IMR-90 (cell line): ENCODE data around the gene PRKN. TPM values are rescaled to one million over a fixed set of nuclear protein-coding genes. Genes with fewer than 3 reads are reported as not detected.

Source experiments
- ATAC-seq: fragments of 200-7000 bp; cut with Tn5 transposase; 2 replicates; pipeline ENCODE4 v1.9.1; 2020; ENCODE audit warnings: low read depth, mild to moderate bottlenecking, moderate library complexity
- BruUV-seq: library from RNA; stranded (reverse); fragments of 400-500 nt; replicated peaks from 2 replicates; lab custom pipeline; 2021; lab: Mats Ljungman, UMichigan
- CTCF ChIA-PET: fragments of 300-600 bp; formaldehyde crosslinking; extraction: SDS; loops from one replicate; lab custom pipeline; 2021; ENCODE audit warnings: antibody characterized with exemption; lab: Yijun Ruan, JAX
- POLR2A ChIA-PET: fragments of 300-600 bp; sonication (Branson Sonifier 250); formaldehyde crosslinking; loops from one replicate; lab custom pipeline; 2022; ENCODE audit warnings: antibody characterized with exemption; ENCODE audit not compliant: unreplicated experiment; lab: Charles Lee
- DNase-seq: peaks from one replicate; pipeline ENCODE4 v3.0.0; 2013
- H2AFZ ChIP-seq: replicated peaks from 2 replicates; pipeline ENCODE3; 2013; ENCODE audit warnings: low read length, mild to moderate bottlenecking; ENCODE audit not compliant: poor library complexity
- H2AK5ac ChIP-seq: 2 replicates; pipeline ENCODE4 v1.6.1; 2013; ENCODE audit warnings: low read depth, low read length, inconsistent platforms
- H2AK9ac ChIP-seq: replicated peaks from 2 replicates; pipeline ENCODE3; 2013; ENCODE audit warnings: mild to moderate bottlenecking, low read depth, low read length, moderate library complexity; ENCODE audit not compliant: poor library complexity
- H2BK120ac ChIP-seq: 2 replicates; pipeline ENCODE4 v1.6.1; 2013; ENCODE audit warnings: low read depth, low read length, inconsistent platforms
- H2BK15ac ChIP-seq: 3 replicates; pipeline ENCODE4 v1.6.1; 2013; ENCODE audit warnings: low read depth, low read length, inconsistent platforms
- H2BK20ac ChIP-seq: 2 replicates; pipeline ENCODE4 v1.6.1; 2013; ENCODE audit warnings: low read depth, mild to moderate bottlenecking, inconsistent platforms, low read length, moderate library complexity
- H2BK5ac ChIP-seq: 2 replicates; pipeline ENCODE4 v1.6.1; 2013; ENCODE audit warnings: mild to moderate bottlenecking, low read depth, low read length, inconsistent platforms; ENCODE audit not compliant: poor library complexity, severe bottlenecking
- H3K14ac ChIP-seq: replicated peaks from 2 replicates; pipeline ENCODE4 v1.6.1; 2013; ENCODE audit warnings: low read depth, low read length, inconsistent platforms
- H3K18ac ChIP-seq: 2 replicates; pipeline ENCODE4 v1.6.1; 2013; ENCODE audit warnings: low read depth, low read length, control low read depth
- H3K23ac ChIP-seq: 2 replicates; pipeline ENCODE4 v1.6.1; 2013; ENCODE audit warnings: low read depth, low read length, inconsistent platforms
- H3K27ac ChIP-seq: 2 replicates; pipeline ENCODE4 v1.5.1; 2013; ENCODE audit warnings: mild to moderate bottlenecking, control low read depth, low read length; ENCODE audit not compliant: insufficient read depth
- H3K27me3 ChIP-seq: 2 replicates; pipeline ENCODE4 v1.6.1; 2013; ENCODE audit warnings: low read length; ENCODE audit not compliant: control insufficient read depth, insufficient read depth
- H3K36me3 ChIP-seq: 2 replicates; pipeline ENCODE4 v1.6.1; 2013; ENCODE audit warnings: low read length, mixed read lengths; ENCODE audit not compliant: control insufficient read depth, insufficient read depth
- H3K4ac ChIP-seq: 2 replicates; pipeline ENCODE4 v1.6.1; 2013; ENCODE audit warnings: low read depth, low read length, inconsistent platforms
- H3K4me1 ChIP-seq: 2 replicates; pipeline ENCODE4 v1.6.1; 2013; ENCODE audit warnings: low read length, mixed read lengths; ENCODE audit not compliant: control insufficient read depth, insufficient read depth
- H3K4me2 ChIP-seq: 2 replicates; pipeline ENCODE4 v1.6.1; 2013; ENCODE audit warnings: low read depth, mild to moderate bottlenecking, control low read depth, low read length, moderate library complexity
- H3K4me3 ChIP-seq: 2 replicates; pipeline ENCODE4 v1.5.1; 2013; ENCODE audit warnings: low read depth, mild to moderate bottlenecking, control low read depth, low read length, moderate library complexity; ENCODE audit not compliant: insufficient read depth
- H3K56ac ChIP-seq: 2 replicates; pipeline ENCODE4 v1.6.1; 2013; ENCODE audit warnings: low read length, inconsistent platforms; ENCODE audit not compliant: insufficient read depth; ENCODE audit errors: extremely low read depth
- H3K79me1 ChIP-seq, 2 experiments: 2 replicates each; pipeline ENCODE4 v1.6.1; 2013; ENCODE audit warnings: low read length in 2 of 2, inconsistent platforms in 1 of 2, low read depth in 1 of 2
- H3K9ac ChIP-seq: 2 replicates; pipeline ENCODE4 v1.6.1; 2013; ENCODE audit warnings: low read depth, low read length, control low read depth
- H3K9me1 ChIP-seq: 2 replicates; pipeline ENCODE4 v1.6.1; 2013; ENCODE audit warnings: low read length, inconsistent platforms; ENCODE audit not compliant: insufficient read depth
- H3K9me3 ChIP-seq: 2 replicates; pipeline ENCODE4 v1.6.1; 2013; ENCODE audit warnings: low read length; ENCODE audit not compliant: control insufficient read depth, insufficient read depth
- H4K20me1 ChIP-seq: 2 replicates; pipeline ENCODE4 v1.6.1; 2013; ENCODE audit warnings: low read length, inconsistent platforms; ENCODE audit not compliant: insufficient read depth
- H4K5ac ChIP-seq: 2 replicates; pipeline ENCODE4 v1.6.1; 2013; ENCODE audit warnings: mild to moderate bottlenecking, low read depth, low read length, control low read depth
- H4K8ac ChIP-seq, 2 experiments: 2 replicates each; pipeline ENCODE4 v1.6.1; 2013; ENCODE audit warnings: low read depth in 2 of 2, low read length in 2 of 2, control low read depth in 1 of 2, inconsistent platforms in 1 of 2
- H4K91ac ChIP-seq: 2 replicates; pipeline ENCODE4 v1.6.1; 2013; ENCODE audit warnings: low read depth, low read length, inconsistent platforms; ENCODE audit not compliant: insufficient read depth
- CEBPB ChIP-seq: IDR thresholded peaks from 2 replicates; pipeline ENCODE4 v1.6.1; 2012; ENCODE audit warnings: low read depth, low read length, improper control_type of control experiment
- FOS ChIP-seq: fragments of 150-350 bp; IDR thresholded peaks from 2 replicates; pipeline ENCODE4 v1.6.1; 2016; ENCODE audit warnings: low read depth, low read length
- MAFK ChIP-seq: IDR thresholded peaks from 2 replicates; pipeline ENCODE4 v1.6.1; 2012; ENCODE audit warnings: low read depth, low read length, improper control_type of control experiment
- MAZ ChIP-seq: IDR thresholded peaks from 2 replicates; pipeline ENCODE4 v1.6.1; 2012; ENCODE audit warnings: low read depth, mild to moderate bottlenecking, low read length, improper control_type of control experiment, moderate library complexity, borderline replicate concordance
- RAD21 ChIP-seq: IDR thresholded peaks from 2 replicates; pipeline ENCODE4 v1.6.1; 2012; ENCODE audit warnings: low read length, improper control_type of control experiment
- WGBS, 2 experiments: methylation state at CpG; one replicate each; pipeline versions ENCODE4 v1.1.5 to v1.1.7; 2013; ENCODE audit warnings: missing lambda C conversion rate in 2 of 2; ENCODE audit not compliant: insufficient read length in 1 of 2; ENCODE audit errors: extremely low coverage in 2 of 2; 5-methylcytosine and 5-hydroxymethylcytosine counted together
- dilution Hi-C: fragments of 300-500 bp; cut with HindIII; formaldehyde crosslinking; loops from one replicate; pipeline ENCODE4 v1.14.3; 2018; ENCODE audit warnings: low sequenced_read_pairs; ENCODE audit not compliant: unreplicated experiment
- in situ Hi-C: fragments of 300-500 bp; cut with MboI; formaldehyde crosslinking; loops from 3 replicates; pipeline ENCODE4 v1.14.3; 2019; ENCODE audit warnings: low sequenced_read_pairs, inconsistent platforms, mixed read lengths
- intact Hi-C: fragments of 100-400 bp; cut with micrococcal nuclease; formaldehyde crosslinking; loops from 2 replicates; pipeline ENCODE4 v1.10.0; 2022
- polyA plus RNA-seq, 3 experiments: library from polyadenylated mRNA; depleted of rRNA; stranded (reverse); fragments of >200 nt; gene quantifications; 2 replicates each; pipeline ENCODE4 v1.2.3, GENCODE V29; 2012; ENCODE audit warnings: low replicate concordance in 1 of 3
- total RNA-seq: library from RNA; depleted of rRNA; stranded (reverse); fragments of >200 nt; gene quantifications from 2 replicates; pipeline ENCODE4 v1.2.3, GENCODE V29; 2012
- TF ChIP-seq, protein P1 (sequence below): conservative IDR thresholded peaks from 2 replicates; pipeline ENCODE4 v1.5.1; 2012; ENCODE audit warnings: mild to moderate bottlenecking, low read depth, low read length, improper control_type of control experiment

Gene PRKN
- total and polyA plus RNA-seq, 2 of the 4 experiments (the other 2 are of a cell fraction) = 0.15 to 0.18 TPM

DNA sequence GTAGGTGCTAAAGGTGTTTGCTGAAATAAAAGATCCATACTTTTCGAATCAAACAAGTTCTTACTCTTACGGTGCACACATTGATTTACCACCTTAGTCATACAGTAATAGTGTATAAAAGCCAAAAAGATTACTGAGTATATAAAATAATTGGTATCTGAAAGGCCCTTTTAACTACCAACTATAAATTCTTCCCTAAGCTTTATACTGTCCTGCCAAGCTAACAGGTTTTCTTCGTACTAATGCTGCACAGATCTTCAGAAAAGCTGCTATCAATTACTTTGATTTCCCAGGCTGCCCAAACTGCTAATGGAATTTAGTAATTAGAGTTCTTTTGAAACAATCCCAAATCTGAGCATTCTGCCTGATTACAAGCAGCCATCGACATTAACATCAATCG is 97.5 kb downstream of the PRKN start:
- H3K4me1 ChIP-seq = no peaks in the 10 kb centered on the region
- no peak overlapping the region for H3K4me2 ChIP-seq
- H3K18ac ChIP-seq = no peak overlapping the region
- H3K4me3 ChIP-seq = no peak overlapping the region
- H4K8ac ChIP-seq = no peak overlapping the region
- H4K5ac ChIP-seq = no peak overlapping the region
- no TSS peak for BruUV-seq
- no peak overlapping the region for H2BK120ac ChIP-seq
- no peak overlapping the region for H3K9ac ChIP-seq
- H2AK9ac ChIP-seq = no peak overlapping the region
- in situ Hi-C loops = no loop called here
- ATAC-seq (no peak), DNase-seq (no peak)
- no peak overlapping the region for H2BK5ac ChIP-seq
- H3K9me1 ChIP-seq = no peaks in the 10 kb centered on the region
- POLR2A ChIA-PET = no interaction called here
- H2AK5ac ChIP-seq = no peak overlapping the region
- no peak overlapping the region for H3K23ac ChIP-seq
- no CpG with 5 or more reads among the region's 5 CpGs for WGBS, 2 experiments
- H3K9me3 ChIP-seq = peaks cover 13% of the 10 kb centered on the region
- no peaks in the 10 kb centered on the region for H4K20me1 ChIP-seq
- dilution Hi-C loops = no loop called here
- H2BK15ac ChIP-seq = no peak overlapping the region
- CTCF ChIA-PET = no interaction called here
- TF ChIP-seq RAD21 (no peak), CEBPB (no peak), FOS (no peak), MAFK (no peak), MAZ (no peak)
- TF ChIP-seq, protein P1, sequence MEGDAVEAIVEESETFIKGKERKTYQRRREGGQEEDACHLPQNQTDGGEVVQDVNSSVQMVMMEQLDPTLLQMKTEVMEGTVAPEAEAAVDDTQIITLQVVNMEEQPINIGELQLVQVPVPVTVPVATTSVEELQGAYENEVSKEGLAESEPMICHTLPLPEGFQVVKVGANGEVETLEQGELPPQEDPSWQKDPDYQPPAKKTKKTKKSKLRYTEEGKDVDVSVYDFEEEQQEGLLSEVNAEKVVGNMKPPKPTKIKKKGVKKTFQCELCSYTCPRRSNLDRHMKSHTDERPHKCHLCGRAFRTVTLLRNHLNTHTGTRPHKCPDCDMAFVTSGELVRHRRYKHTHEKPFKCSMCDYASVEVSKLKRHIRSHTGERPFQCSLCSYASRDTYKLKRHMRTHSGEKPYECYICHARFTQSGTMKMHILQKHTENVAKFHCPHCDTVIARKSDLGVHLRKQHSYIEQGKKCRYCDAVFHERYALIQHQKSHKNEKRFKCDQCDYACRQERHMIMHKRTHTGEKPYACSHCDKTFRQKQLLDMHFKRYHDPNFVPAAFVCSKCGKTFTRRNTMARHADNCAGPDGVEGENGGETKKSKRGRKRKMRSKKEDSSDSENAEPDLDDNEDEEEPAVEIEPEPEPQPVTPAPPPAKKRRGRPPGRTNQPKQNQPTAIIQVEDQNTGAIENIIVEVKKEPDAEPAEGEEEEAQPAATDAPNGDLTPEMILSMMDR = no peak
- H2BK20ac ChIP-seq = no peak overlapping the region
- H3K79me1 ChIP-seq = no peaks in the 10 kb centered on the region
- intact Hi-C loops = no loop called here
- H3K27ac ChIP-seq = no peak overlapping the region
- H3K4ac ChIP-seq = no peak overlapping the region
- H3K36me3 ChIP-seq = no peaks in the 10 kb centered on the region
- no peak overlapping the region for H3K56ac ChIP-seq
- H2AFZ ChIP-seq = no peak overlapping the region
- H4K91ac ChIP-seq = no peak overlapping the region
- H3K14ac ChIP-seq = no peak overlapping the region
- H3K27me3 ChIP-seq = no peaks in the 10 kb centered on the region
